NCI-H1694 treated with DMSO at 0.1 percent for 48 hours (cell line): Measurements from ENCODE around the gene SORBS1.
"Not testable (repeated sequence)": the region's sequence is repeated elsewhere in the genome, so short reads cannot be mapped to it uniquely, and the experiment has no call there.

Source experiments
- DNase-seq: peaks from one replicate; lab custom pipeline; 2025; lab: John Stamatoyannopoulos, UW

Gene SORBS1

GRCh38 chr10:95388539-95388938 lies 172.6 kb downstream of the SORBS1 start:
- DNase-seq, result no peak

DNA sequence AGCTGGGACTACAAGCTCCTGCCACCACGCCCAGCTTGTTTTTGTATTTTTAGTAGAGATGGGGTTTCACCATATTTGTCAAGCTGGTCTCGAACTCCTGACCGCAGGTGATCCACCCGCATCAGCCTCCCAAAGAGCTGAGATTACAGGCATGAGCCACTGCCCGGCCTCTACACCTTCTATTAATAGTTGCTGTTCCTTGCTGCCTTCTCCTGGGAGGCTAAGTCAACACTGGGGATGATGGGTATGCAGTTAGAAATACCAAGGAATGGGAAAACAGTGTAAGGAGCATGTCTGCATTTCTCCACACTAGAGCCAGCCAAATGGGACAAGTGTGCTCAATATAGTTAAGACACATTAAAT lies 173.1 kb downstream of the SORBS1 start:
- no peak for DNase-seq

DNA sequence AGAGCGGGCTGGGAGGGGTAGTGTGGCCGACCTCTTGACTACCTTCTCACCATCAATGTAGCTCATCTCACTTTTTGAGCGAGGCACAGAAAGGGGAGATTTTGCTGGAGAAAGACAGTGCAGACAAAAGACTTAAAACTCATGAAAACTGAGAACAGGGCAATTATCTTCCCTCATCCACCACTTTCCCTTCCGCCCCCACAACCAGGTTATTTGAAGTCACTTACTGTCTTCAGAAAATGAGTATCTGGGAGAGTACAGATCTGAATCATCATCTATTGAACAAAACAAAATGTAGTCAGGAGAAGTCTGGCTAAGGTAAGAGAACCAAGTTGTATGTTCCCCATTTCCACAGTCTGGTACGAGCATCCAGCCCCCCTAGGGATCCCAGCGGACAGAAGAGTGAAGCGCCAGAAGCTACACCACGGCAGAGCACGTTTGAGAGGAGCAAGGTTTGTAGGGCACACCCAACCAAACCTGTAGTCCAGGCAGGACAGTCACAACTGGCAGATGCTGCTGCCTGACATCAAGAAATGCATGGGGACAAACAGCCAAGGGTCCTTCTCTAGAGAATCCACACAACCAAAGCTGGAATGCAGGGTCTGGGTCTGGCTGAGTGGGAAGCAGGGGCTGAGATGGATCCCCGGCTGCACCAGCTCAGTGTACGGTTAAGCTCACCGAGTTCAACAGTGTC lies 177.0 kb downstream of the SORBS1 start:
- no peak for DNase-seq

GRCh38 chr10:95382596-95382995 lies 178.6 kb downstream of the SORBS1 start:
- no peak for DNase-seq

DNA sequence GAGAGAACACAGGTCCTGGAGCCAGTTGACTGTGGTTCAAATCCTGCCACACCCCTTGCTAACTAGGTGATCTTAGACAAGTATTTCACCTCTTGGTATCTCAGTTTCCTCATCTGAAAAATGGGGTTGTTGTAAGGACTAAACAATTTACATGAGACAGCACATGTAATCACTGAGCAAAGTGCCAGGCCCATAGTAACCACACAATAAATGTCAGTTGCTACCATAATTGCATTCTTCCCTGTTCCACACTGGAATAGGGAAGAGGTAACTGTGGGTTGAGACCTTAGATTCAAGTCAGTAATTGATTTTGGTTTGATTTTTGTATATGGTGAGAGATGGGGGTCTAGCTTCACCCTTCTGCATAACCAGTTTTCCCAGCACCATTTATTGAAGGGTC lies 179.0 kb downstream of the SORBS1 start:
- DNase-seq, result no peak

DNA sequence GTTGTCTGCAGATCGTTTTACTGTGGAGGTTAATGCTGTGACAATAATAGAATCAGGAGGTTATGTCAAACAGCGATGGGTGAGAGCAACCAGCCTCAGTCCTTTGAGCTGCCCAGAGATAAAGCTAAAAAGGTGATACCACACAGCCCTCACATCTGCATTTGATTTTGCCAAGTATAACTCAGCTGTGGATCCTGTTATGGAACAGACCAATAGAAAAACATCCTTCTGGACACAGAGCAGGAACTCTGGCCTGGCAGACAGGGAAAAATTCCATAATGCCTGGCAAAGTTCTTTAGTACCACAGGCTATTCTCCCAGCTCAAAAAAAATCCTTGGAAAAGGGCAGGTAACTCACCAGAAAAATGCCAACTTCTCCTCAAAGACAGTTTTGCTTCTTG lies 183.2 kb downstream of the SORBS1 start:
- no peak for DNase-seq

- DNase-seq, result no peak
Measured at GRCh38 chr10:95375418-95375817, 185.8 kb downstream of the SORBS1 start.

- DNase-seq, result peak; percentile 62
Measured at GRCh38 chr10:95374597-95375209, 186.5 kb downstream of the SORBS1 start.

- no peak for DNase-seq
Measured at GRCh38 chr10:95373660-95374059, 187.5 kb downstream of the SORBS1 start.

- no peak for DNase-seq
Measured at GRCh38 chr10:95364342-95364741, 196.8 kb downstream of the SORBS1 start.

- peak; percentile 73 for DNase-seq
Measured at GRCh38 chr10:95363303-95363912, 197.8 kb downstream of the SORBS1 start.

DNA sequence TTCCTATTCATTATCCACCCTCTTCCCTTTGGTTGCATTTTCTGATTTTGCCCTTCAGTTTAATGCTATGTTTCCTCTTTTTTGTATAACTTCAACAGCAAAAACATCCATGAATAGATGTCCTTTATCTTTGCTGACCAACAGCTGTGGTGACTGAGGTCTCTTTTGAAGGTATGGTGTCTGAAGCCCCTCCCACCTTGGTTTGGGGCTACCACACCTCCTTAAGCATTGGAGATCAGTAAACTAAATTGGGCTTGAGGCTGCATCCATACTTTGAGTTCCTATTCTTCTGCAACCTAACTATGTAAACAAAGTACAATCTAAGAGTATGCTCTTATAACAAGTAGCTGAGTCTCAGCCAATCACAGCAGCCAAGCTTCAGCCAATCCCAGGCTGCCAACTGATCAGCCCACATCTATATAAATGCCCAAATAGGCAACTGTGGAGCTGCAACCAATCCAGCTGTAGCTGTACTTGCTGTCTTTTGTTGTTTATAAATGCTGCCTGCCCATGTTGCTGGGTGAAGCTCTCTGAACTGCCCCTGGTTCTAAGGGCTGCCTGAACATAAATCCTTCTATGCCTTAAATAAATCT lies 201.0 kb downstream of the SORBS1 start:
- DNase-seq, result no peak

GRCh38 chr10:95359466-95359865 lies 201.7 kb downstream of the SORBS1 start:
- DNase-seq, result no peak

- no peak for DNase-seq
Measured at GRCh38 chr10:95356190-95356955, 204.8 kb downstream of the SORBS1 start.

DNA sequence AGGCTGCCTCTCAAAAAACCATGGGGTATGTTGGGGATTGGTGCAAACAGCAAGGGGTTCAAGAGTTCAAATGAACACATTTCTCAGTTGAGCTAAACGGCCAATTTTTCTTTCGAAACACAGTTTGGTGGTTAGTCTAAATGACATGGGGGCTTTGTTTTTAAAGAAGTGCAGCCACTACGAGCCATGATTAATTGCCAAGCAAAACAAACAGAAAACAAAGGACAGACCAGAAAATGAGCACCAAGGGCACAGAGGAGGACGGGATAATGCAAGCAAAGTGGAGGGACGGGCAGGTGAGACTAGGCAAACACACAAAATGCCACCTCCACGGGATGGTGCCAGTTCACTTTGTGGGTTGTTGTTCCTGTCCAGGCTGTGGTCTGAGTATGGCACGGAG lies 205.9 kb downstream of the SORBS1 start:
- no peak for DNase-seq

DNA sequence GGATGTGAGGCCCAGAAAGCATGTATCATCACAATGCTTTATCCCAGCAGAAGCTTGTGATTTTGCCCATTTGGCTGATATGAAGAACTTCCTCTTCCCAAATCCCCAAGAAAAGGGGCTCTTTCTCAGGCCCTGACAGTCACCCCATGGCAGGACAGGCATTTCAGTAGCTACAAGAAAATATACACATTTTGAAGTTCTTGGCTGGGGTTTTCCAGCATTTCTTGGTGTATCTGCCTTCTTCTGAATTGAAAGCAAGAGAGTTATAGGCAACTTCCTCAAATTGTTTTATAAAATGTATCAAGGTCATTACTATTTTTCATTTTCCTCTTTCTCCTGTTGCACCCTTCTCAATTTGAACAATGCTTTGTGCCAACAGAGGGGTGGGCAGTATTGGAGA lies 207.1 kb downstream of the SORBS1 start:
- no peak for DNase-seq

DNA sequence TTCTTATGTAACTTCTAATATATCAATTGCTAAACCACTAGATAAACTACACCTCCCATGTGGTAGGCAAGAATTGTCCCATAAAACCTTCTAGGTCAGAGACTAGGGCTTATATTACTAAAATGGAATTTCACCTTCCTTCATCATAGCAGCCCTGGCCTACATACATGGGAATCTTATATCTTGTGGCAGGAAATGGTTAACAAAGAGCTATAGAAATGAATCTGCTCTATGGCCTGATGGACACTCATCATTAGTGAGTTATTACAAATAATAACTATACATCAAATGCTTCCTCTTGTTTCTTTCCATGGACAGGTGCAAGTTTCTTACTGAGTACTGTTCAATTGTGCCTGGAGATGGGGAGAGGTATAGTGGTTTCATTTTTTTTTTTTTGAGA lies 208.0 kb downstream of the SORBS1 start:
- no peak for DNase-seq

DNA sequence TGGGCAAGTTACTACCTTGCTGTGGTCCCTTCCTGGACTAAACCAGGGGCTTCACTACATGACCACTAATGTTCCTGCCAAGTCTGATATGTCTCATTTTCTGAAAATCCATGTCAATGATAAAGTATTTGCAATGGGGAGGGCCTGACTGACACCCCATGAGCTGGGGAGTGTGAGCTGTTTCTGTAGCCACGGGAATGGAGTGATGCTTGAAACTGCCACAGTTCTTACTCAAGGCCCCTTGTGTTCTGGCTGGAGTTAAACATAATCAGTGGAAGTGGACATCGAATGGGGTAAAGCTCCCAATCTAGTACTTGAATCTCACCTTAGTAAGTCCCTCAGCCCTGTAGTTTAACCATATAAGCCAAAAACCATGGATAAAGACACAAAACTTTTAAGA lies 208.5 kb downstream of the SORBS1 start:
- no peak for DNase-seq

GRCh38 chr10:95350830-95351228 lies 210.3 kb downstream of the SORBS1 start:
- DNase-seq, result no peak

- DNase-seq, result no peak
Measured at GRCh38 chr10:95350219-95350829, 210.8 kb downstream of the SORBS1 start.

DNA sequence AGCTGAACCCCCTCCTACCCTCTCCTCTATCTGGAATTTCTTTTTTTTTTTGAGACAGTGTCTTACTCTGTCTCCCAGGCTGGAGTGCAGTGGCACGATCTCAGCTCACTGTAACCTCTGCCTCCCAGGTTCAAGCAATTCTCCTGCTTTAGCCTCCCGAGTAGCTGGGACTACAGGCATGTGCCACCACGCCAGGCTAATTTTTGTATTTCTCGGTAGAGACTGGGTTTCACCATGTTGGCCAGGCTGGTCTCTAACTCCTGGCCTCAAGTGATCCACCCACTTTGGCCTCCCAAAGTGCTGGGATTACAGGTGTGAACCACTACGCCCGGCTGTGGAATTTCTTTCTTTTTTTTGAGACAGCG lies 213.8 kb downstream of the SORBS1 start:
- not testable (repeated sequence) for DNase-seq
